Type B pancreatic cell (in vitro differentiated cells): Measurements from ENCODE around the gene TPRA1. TPM values are rescaled to one million over a fixed set of nuclear protein-coding genes. Genes with fewer than 3 reads are reported as not detected.

Experiments
- DNase-seq: peaks from one replicate; pipeline ENCODE4 v3.0.0; 2021; ENCODE audit warnings: mixed read lengths; ENCODE audit not compliant: unreplicated experiment; ENCODE audit errors: extremely low spot score
- H3K27ac Mint-ChIP-seq: 2 replicates; pipeline ENCODE4 v1.8.0; 2021; ENCODE audit warnings: mild to moderate bottlenecking, mixed read lengths
- H3K27me3 Mint-ChIP-seq: 2 replicates; pipeline ENCODE4 v1.8.0; 2021; ENCODE audit warnings: mixed read lengths
- H3K36me3 Mint-ChIP-seq: 2 replicates; pipeline ENCODE4 v1.8.0; 2021; ENCODE audit warnings: mixed read lengths
- H3K4me1 Mint-ChIP-seq: one replicate; pipeline ENCODE4 v1.8.0; 2021; ENCODE audit warnings: mixed read lengths; ENCODE audit not compliant: unreplicated experiment
- H3K4me3 Mint-ChIP-seq: 2 replicates; pipeline ENCODE4 v1.8.0; 2021; ENCODE audit warnings: mild to moderate bottlenecking, mixed read lengths
- H3K9me3 Mint-ChIP-seq: 2 replicates; pipeline ENCODE4 v1.8.0; 2021; ENCODE audit warnings: mixed read lengths
- total RNA-seq: library from RNA; stranded (reverse); gene quantifications from 2 replicates; pipeline ENCODE4 v1.2.1, GENCODE V29; 2021; ENCODE audit warnings: low replicate concordance
- TF ChIP-seq, protein P1 (sequence below): fragments of 200-600 bp; sonication (generic); conservative IDR thresholded peaks from 2 replicates; pipeline ENCODE4 v1.5.0; 2021; ENCODE audit warnings: antibody characterized with exemption, mild to moderate bottlenecking

The TPRA1 gene
- total RNA-seq, 1 donor from 2014 or later: 35.2 TPM

GRCh38 chr3:127536830-127537812 is 53.4 kb downstream of the TPRA1 start:
- no peak for DNase-seq
- peak overlapping the region; percentile 29 for H3K27ac Mint-ChIP-seq
- no peak overlapping the region for H3K4me3 Mint-ChIP-seq

DNA sequence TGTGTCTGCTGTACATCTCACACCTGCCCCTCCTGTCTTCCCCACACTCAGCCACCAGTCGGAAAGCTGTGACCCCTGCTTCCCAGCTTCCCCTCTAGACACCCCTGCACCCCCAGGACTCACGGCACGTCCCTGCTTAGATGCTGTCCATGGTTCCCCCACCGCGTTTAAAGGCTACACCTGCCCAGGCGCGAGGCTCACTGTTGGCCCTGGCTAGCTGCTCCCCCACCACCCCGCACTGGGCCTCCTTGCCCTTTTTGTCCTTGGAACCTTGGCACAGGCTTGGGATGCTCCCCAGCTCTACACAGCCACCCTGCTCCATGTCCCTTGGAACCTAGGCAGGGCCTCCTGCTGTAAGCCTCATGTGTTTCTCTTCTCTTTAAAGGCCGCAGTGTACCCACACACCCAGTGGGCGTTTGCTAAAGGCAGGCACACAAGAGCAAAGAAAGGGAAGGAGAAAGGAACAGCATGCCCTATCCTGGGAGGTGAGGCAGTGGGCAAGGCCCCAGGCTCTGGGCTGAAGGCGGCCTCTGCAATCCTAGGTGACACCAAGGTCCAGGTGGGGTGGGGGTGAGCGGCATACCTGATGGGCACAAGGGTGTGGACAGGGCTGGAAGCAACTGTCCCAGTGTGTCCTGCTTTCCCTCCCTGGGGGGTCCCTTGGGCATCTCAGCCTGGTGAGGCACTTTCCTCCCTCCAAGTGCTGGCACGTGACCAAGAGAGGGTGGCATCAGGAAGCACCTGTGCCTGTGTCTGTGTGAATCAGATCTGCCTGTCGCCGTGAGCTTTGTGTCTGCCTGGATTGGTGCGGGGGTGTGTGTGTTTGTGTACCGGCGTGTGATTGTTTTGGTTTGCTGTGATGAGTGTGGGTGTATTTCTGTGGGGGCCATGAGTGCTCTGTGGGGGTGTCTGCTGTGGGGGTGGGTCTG is 54.4 kb downstream of the TPRA1 start:
- H3K27me3 Mint-ChIP-seq: peaks cover 12% of the 10 kb centered on the region
- H3K36me3 Mint-ChIP-seq: no peaks in the 10 kb centered on the region
- TF ChIP-seq, protein P1, sequence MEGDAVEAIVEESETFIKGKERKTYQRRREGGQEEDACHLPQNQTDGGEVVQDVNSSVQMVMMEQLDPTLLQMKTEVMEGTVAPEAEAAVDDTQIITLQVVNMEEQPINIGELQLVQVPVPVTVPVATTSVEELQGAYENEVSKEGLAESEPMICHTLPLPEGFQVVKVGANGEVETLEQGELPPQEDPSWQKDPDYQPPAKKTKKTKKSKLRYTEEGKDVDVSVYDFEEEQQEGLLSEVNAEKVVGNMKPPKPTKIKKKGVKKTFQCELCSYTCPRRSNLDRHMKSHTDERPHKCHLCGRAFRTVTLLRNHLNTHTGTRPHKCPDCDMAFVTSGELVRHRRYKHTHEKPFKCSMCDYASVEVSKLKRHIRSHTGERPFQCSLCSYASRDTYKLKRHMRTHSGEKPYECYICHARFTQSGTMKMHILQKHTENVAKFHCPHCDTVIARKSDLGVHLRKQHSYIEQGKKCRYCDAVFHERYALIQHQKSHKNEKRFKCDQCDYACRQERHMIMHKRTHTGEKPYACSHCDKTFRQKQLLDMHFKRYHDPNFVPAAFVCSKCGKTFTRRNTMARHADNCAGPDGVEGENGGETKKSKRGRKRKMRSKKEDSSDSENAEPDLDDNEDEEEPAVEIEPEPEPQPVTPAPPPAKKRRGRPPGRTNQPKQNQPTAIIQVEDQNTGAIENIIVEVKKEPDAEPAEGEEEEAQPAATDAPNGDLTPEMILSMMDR: no peak
- peaks cover 24% of the 10 kb centered on the region for H3K4me1 Mint-ChIP-seq
- no peak overlapping the region for H3K4me3 Mint-ChIP-seq
- H3K27ac Mint-ChIP-seq: peak overlapping the region; percentile 29
- DNase-seq: no peak
- H3K9me3 Mint-ChIP-seq: no peaks in the 10 kb centered on the region

More at GRCh38 chr3:127536830-127537812, 53.4 kb downstream of the TPRA1 start:
- H3K9me3 Mint-ChIP-seq: no peaks in the 10 kb centered on the region
- TF ChIP-seq, protein P1: no peak
- peaks cover 12% of the 10 kb centered on the region for H3K27me3 Mint-ChIP-seq
- no peaks in the 10 kb centered on the region for H3K36me3 Mint-ChIP-seq
- H3K4me1 Mint-ChIP-seq: peaks cover 24% of the 10 kb centered on the region

- no peak overlapping the region for H3K27ac Mint-ChIP-seq
- peaks cover 24% of the 10 kb centered on the region for H3K4me1 Mint-ChIP-seq
- TF ChIP-seq, protein P1: no peak
- no peak for DNase-seq
- no peaks in the 10 kb centered on the region for H3K36me3 Mint-ChIP-seq
- peaks cover 12% of the 10 kb centered on the region for H3K27me3 Mint-ChIP-seq
- no peaks in the 10 kb centered on the region for H3K9me3 Mint-ChIP-seq
- H3K4me3 Mint-ChIP-seq: peak overlapping the region; percentile 3
Observed at GRCh38 chr3:127535106-127535785, 55.3 kb downstream of the TPRA1 start.

- Mint-ChIP-seq H3K4me3 (no peak overlapping the region), H3K9me3 (no peaks in the 10 kb centered on the region), H3K27me3 (peaks cover 10% of the 10 kb centered on the region), H3K27ac (no peak overlapping the region), H3K4me1 (peaks cover 24% of the 10 kb centered on the region), H3K36me3 (no peaks in the 10 kb centered on the region)
- TF ChIP-seq, protein P1: no peak
- DNase-seq: peak; percentile 25
Observed at GRCh38 chr3:127534564-127534963, 56.0 kb downstream of the TPRA1 start.

- peak; percentile 45 for DNase-seq
- Mint-ChIP-seq H3K4me3 (no peak overlapping the region), H3K9me3 (no peaks in the 10 kb centered on the region), H3K27me3 (peaks cover 6% of the 10 kb centered on the region), H3K36me3 (no peaks in the 10 kb centered on the region), H3K27ac (no peak overlapping the region), H3K4me1 (peaks cover 24% of the 10 kb centered on the region)
- TF ChIP-seq, protein P1: no peak
Observed at GRCh38 chr3:127534161-127534451, 56.4 kb downstream of the TPRA1 start.
